ENCODE measurements around the gene RHCE.
"Not testable (repeated sequence)": the region's sequence is repeated elsewhere in the genome, so short reads cannot be mapped to it uniquely, and the experiment has no call there.

RHCE gene

DNA sequence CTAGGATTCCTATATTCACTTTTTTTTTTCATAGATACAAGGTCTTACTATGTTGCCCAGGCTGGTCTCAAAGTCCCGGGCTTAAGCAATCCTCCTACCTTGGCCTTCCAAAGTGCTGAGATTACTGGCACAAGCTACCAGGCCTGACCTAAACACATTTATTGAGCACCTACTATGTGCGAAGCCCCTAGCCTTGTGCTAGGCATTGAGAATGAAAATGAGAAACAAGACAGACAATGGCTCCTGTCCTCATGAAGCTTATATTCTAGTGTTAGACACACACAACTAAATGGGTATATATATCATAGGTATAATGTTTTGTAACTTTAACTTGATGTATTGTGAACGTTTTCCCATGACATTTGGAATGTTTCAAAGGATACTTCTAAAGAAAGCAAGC, 71.0 kb downstream of the RHCE start:
- Histone ChIP-seq H3K4me3 (ENCODE audit: insufficient read depth, low read depth, low read length) (no peak overlapping the region), H3K36me3 (ENCODE audit: control insufficient read depth, insufficient read depth, low read length) (peaks cover 8% of the 10 kb centered on the region), H3K27me3 (ENCODE audit: control insufficient read depth, insufficient read depth, low read length, poor library complexity, severe bottlenecking) (no peaks in the 10 kb centered on the region), H3K27ac (ENCODE audit: insufficient read depth, low read depth, low read length, poor library complexity, severe bottlenecking) (no peak overlapping the region), H3K9me3 (ENCODE audit: control insufficient read depth, low read length) (no peaks in the 10 kb centered on the region), H3K4me1 (ENCODE audit: control insufficient read depth, insufficient read depth, low read length) (no peaks in the 10 kb centered on the region)
- WGBS, 2 experiments: 93 to 95% methylated on average over 3 of the region's 3 CpGs

DNA sequence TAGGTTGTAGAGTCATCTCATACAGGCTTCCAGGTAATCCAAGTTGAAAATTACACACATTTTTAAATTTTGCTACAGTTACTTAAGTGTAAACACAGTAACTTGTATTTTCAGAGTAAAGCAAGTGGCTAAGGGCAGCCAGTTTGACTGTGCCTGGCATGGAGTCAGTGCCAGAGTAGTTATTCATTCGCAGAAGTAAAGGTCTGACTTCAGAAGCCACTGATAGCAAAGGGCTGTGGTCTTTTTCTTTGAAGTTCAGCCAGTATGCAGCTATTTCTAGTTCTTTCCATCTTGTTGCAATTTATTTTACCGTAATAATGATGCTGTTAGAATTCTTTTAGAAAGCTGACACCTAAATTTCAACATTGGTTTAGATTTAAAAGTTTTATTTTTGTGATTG, 73.1 kb downstream of the RHCE start:
- Histone ChIP-seq H3K4me3 (ENCODE audit: insufficient read depth, low read depth, low read length) (no peak overlapping the region), H3K36me3 (ENCODE audit: control insufficient read depth, insufficient read depth, low read length) (peaks cover 12% of the 10 kb centered on the region), H3K27ac (ENCODE audit: insufficient read depth, low read depth, low read length, poor library complexity, severe bottlenecking) (no peak overlapping the region), H3K4me1 (ENCODE audit: control insufficient read depth, insufficient read depth, low read length) (no peaks in the 10 kb centered on the region), H3K9me3 (ENCODE audit: control insufficient read depth, low read length) (no peaks in the 10 kb centered on the region), H3K27me3 (ENCODE audit: control insufficient read depth, insufficient read depth, low read length, poor library complexity, severe bottlenecking) (no peaks in the 10 kb centered on the region)
- WGBS, 2 experiments: 97 to 98% methylated on average over 1 to 2 of the region's 2 CpGs

DNA sequence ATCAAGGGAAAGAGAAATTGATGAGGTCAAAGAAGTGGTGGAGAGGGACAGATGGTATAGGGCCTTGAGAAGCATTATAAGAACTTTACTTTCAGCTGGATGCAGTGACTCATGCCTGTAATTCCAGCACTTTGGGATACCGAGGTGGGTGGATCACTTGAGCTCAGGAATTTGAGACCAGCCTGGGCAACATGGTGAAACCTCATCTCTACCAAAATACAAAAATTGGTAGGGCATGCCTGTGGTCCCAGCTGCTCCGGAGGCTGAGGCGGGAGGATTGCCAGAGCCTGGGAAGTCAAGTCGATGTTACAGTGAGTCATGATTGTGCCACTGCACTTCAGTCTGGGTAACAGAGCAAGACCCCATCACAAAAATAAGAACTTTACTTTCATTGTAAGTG, 76.8 kb downstream of the RHCE start:
- Histone ChIP-seq H3K36me3 (ENCODE audit: control insufficient read depth, insufficient read depth, low read length) (peaks cover 8% of the 10 kb centered on the region), H3K27ac (ENCODE audit: insufficient read depth, low read depth, low read length, poor library complexity, severe bottlenecking) (no peak overlapping the region), H3K4me3 (ENCODE audit: insufficient read depth, low read depth, low read length) (no peak overlapping the region), H3K27me3 (ENCODE audit: control insufficient read depth, insufficient read depth, low read length, poor library complexity, severe bottlenecking) (no peaks in the 10 kb centered on the region), H3K9me3 (ENCODE audit: control insufficient read depth, low read length) (no peaks in the 10 kb centered on the region), H3K4me1 (ENCODE audit: control insufficient read depth, insufficient read depth, low read length) (peaks cover 2% of the 10 kb centered on the region)
- 85 to 93% methylated on average over 4 of the region's 4 CpGs for WGBS, 2 experiments

DNA sequence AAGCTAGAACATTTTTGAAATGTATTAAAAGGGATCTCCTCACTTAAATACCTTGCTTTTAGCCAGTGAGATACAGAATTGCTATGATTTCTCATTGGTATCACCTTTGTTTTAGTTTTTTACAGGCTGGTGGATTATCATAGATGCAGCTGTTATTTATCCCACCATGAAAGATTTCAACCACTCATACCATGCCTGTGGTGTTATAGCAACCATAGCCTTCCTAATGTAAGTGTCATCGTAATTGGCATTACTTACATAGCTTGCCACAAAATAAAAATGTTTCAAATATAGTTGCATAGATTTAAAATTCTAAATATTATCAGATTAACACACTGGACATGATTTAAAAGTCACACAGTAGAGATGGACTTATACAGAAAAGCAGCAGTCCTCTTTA, 77.8 kb downstream of the RHCE start:
- Histone ChIP-seq H3K4me1 (ENCODE audit: control insufficient read depth, insufficient read depth, low read length) (peaks cover 2% of the 10 kb centered on the region), H3K27me3 (ENCODE audit: control insufficient read depth, insufficient read depth, low read length, poor library complexity, severe bottlenecking) (no peaks in the 10 kb centered on the region), H3K27ac (ENCODE audit: insufficient read depth, low read depth, low read length, poor library complexity, severe bottlenecking) (no peak overlapping the region), H3K9me3 (ENCODE audit: control insufficient read depth, low read length) (no peaks in the 10 kb centered on the region), H3K4me3 (ENCODE audit: insufficient read depth, low read depth, low read length) (no peak overlapping the region), H3K36me3 (ENCODE audit: control insufficient read depth, insufficient read depth, low read length) (peaks cover 8% of the 10 kb centered on the region)
- WGBS, 2 experiments: 100% methylated on average over 1 of the region's 1 CpG; no CpG with 5 or more reads in 1 of the 2 experiments

DNA sequence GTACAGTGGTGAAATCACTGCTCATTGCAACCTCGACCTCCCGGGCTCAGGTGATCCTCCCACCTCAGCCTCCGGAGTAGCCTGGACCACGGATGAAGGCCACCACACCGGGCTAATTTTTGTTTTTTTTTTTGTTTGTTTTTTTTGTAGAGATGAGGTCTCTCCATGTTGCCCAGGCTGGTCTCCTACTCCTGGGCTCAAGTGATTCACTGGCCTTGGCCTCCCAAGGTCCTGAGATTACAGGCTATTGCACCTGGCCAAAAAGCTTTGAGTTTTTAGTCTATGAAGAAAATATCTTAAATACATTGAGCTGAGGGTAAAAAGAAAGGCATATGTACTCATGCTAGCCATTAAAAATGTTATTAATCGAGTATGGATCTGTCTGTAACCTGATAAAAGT, 78.9 kb downstream of the RHCE start:
- Histone ChIP-seq H3K36me3 (ENCODE audit: control insufficient read depth, insufficient read depth, low read length) (peaks cover 8% of the 10 kb centered on the region), H3K27ac (ENCODE audit: insufficient read depth, low read depth, low read length, poor library complexity, severe bottlenecking) (no peak overlapping the region)
- 78 to 79% methylated on average over 6 of the region's 6 CpGs for WGBS, 2 experiments

DNA sequence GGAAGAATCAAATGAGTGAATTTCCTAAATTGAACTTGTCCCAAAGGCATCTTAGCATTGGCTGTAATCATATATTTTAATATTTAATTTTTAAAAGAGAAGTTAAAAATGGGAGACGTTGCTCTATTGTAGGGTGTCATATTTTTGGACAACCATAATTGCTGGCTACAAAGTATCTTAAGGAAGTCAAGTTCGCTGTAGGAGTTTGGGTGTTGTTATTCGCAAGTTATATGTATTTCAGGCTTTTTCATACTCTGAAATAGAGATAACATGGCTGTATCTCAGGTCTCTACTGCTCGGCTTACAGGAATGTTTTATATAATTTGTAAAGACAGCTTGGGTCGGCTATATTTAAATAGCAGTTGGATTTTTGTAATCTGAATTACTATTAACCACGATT, 81.6 kb downstream of the RHCE start:
- no peaks in the 10 kb centered on the region for H3K9me3 ChIP-seq (ENCODE audit: control insufficient read depth, low read length)
- H3K4me1 ChIP-seq (ENCODE audit: control insufficient read depth, insufficient read depth, low read length): peaks cover 2% of the 10 kb centered on the region
- peak overlapping the region; percentile 90 for H3K4me3 ChIP-seq (ENCODE audit: insufficient read depth, low read depth, low read length)
- H3K27ac ChIP-seq (ENCODE audit: insufficient read depth, low read depth, low read length, poor library complexity, severe bottlenecking): no peak overlapping the region
- no peaks in the 10 kb centered on the region for H3K36me3 ChIP-seq (ENCODE audit: control insufficient read depth, insufficient read depth, low read length)
- no peaks in the 10 kb centered on the region for H3K27me3 ChIP-seq (ENCODE audit: control insufficient read depth, insufficient read depth, low read length, poor library complexity, severe bottlenecking)
- WGBS, 2 experiments: 13 to 15% methylated on average over 6 of the region's 6 CpGs

More for the DNA sequence above, 78.9 kb downstream of the RHCE start:
- Histone ChIP-seq H3K27me3 (ENCODE audit: control insufficient read depth, insufficient read depth, low read length, poor library complexity, severe bottlenecking) (no peaks in the 10 kb centered on the region), H3K9me3 (ENCODE audit: control insufficient read depth, low read length) (no peaks in the 10 kb centered on the region), H3K4me3 (ENCODE audit: insufficient read depth, low read depth, low read length) (no peak overlapping the region), H3K4me1 (ENCODE audit: control insufficient read depth, insufficient read depth, low read length) (peaks cover 2% of the 10 kb centered on the region)

DNA sequence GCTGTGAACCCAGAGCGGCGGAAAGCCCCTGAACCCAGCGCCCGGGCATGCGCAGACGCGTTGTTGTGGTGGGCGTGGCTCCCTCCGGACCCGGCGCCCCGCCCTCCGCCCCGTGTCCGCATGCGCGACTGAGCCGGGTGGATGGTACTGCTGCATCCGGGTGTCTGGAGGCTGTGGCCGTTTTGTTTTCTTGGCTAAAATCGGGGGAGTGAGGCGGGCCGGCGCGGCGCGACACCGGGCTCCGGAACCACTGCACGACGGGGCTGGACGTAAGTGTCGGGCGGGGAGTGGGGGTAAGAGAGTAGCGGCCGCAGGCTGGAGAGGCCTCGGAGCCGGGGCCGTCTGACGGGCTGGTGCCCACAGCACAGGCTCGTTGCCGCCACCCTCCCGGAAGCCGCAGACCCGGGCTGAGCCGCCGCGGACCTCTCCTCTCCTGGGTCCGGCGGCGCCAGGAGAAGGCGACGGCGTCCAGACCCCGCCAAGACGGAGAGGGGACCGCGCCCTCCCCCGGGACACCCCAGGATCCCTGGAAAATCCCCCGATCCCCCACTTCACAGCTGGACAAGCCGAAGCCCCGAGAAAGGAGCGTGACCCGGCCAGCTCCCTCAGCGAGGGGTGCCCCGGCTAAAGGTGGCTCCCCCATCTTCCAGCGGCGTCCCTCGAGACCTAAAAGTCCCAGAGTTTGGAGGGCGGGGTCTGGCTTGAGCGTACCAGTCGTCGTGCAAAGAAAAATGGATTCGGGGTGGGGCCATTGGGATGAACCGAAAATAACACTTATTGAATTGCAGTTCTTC, 82.2 kb downstream of the RHCE start, which contains the start of gene TMEM50A:
TSS of gene TMEM50A (plus strand) at position 147 of the 794 bp plus-strand sequence. CDS start 2,153 bp downstream, outside the sequence.
- Histone ChIP-seq H3K27me3 (ENCODE audit: control insufficient read depth, insufficient read depth, low read length, poor library complexity, severe bottlenecking) (no peaks in the 10 kb centered on the region), H3K9me3 (ENCODE audit: control insufficient read depth, low read length) (no peaks in the 10 kb centered on the region), H3K4me3 (ENCODE audit: insufficient read depth, low read depth, low read length) (peak within 1 kb of the TSS; percentile 90), H3K27ac (ENCODE audit: insufficient read depth, low read depth, low read length, poor library complexity, severe bottlenecking) (peak within 1 kb of the TSS; percentile 90), H3K36me3 (ENCODE audit: control insufficient read depth, insufficient read depth, low read length) (no peaks in the 10 kb centered on the region), H3K4me1 (ENCODE audit: control insufficient read depth, insufficient read depth, low read length) (peaks cover 2% of the 10 kb centered on the region)
- 0% methylated on average over 71 of the region's 75 CpGs for WGBS, 2 experiments

DNA sequence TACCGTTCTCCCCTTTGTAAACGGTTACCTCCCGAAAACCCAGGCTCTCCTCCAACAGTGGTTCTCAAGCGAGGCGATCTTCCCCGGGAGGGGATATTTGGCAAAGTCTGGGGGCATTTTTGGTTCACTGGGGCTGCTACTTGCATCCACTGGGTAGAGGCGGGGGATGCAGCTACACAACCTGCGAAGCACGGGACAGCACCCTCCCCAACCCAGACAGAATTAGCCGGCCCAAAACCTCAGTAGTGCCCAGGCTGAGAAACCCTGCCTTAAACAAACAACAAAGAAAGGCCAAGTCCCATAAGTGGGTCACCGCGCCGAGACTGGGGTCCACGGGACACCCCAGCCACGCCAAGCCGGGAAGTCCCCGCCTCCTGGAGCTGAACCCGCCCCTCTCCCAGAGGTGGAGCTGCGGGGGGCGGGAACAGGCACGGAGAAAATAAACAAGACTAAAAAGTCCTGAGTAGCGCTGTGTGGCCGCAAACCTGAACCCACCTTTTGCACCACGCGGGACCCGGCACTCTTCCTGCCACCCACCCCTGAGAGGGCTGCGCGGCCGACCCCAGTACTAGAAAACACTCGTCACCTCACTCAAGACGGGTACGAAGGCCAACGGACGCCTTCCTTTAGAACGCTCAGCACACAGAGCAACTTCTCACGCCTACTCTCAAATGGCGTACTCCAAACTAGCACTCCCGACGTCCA, 83.0 kb downstream of the RHCE start:
- H3K27me3 ChIP-seq (ENCODE audit: control insufficient read depth, insufficient read depth, low read length, poor library complexity, severe bottlenecking); H3K4me1 ChIP-seq (ENCODE audit: control insufficient read depth, insufficient read depth, low read length); H3K36me3 ChIP-seq (ENCODE audit: control insufficient read depth, insufficient read depth, low read length); H3K9me3 ChIP-seq (ENCODE audit: control insufficient read depth, low read length): not testable (repeated sequence)
- peak overlapping the region; percentile 50 for H3K27ac ChIP-seq (ENCODE audit: insufficient read depth, low read depth, low read length, poor library complexity, severe bottlenecking)
- 0% methylated on average over 10 of the region's 39 CpGs for WGBS, 2 experiments
- peak overlapping the region; percentile 90 for H3K4me3 ChIP-seq (ENCODE audit: insufficient read depth, low read depth, low read length)

DNA sequence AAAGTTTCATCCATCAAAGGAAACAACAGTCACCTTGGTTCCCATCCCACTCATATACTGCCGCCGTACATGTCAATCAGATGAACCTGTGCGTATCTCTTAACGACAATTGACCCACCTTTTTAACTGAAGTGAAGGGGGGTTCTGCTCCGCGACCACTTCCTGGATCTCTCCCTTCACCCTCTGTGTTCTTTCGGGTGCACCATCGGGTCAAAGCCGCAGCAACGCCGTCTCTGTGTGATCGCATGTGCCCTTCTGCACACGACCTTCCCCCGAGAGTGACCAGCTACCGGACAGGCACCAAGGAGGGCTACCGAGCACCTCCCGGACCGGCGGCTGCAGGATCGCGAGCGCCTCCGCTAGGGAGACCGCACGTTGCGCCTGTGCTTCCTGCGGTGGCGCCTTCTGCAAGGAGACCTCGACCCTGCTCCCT, 83.7 kb downstream of the RHCE start:
- H3K27ac ChIP-seq (ENCODE audit: insufficient read depth, low read depth, low read length, poor library complexity, severe bottlenecking); H3K27me3 ChIP-seq (ENCODE audit: control insufficient read depth, insufficient read depth, low read length, poor library complexity, severe bottlenecking); H3K36me3 ChIP-seq (ENCODE audit: control insufficient read depth, insufficient read depth, low read length); H3K9me3 ChIP-seq (ENCODE audit: control insufficient read depth, low read length); H3K4me1 ChIP-seq (ENCODE audit: control insufficient read depth, insufficient read depth, low read length): not testable (repeated sequence)
- WGBS, 2 experiments: 0% methylated on average over 6 to 24 of the region's 29 CpGs
- H3K4me3 ChIP-seq (ENCODE audit: insufficient read depth, low read depth, low read length): peak overlapping the region; percentile 42

DNA sequence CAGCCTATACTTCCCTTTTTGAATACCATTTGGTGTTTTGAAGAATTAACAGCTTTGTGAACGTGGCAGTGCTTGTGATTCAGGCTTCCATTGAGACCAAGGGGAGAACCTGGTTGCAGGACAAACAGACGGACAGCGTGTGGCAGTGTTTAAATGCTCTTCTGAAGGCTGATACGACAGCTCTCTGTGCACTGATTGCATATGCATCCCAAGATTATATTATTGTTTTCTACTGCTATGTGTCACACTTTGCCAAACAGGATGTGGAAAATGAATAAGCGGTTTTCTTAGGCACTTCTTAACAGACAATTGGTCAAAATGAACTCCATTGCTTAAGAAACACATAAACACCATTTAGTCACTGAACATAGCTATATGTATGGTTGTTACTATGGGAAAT, 90.7 kb downstream of the RHCE start:
- H3K27ac ChIP-seq (ENCODE audit: insufficient read depth, low read depth, low read length, poor library complexity, severe bottlenecking); H3K4me3 ChIP-seq (ENCODE audit: insufficient read depth, low read depth, low read length); H3K9me3 ChIP-seq (ENCODE audit: control insufficient read depth, low read length); H3K36me3 ChIP-seq (ENCODE audit: control insufficient read depth, insufficient read depth, low read length); H3K27me3 ChIP-seq (ENCODE audit: control insufficient read depth, insufficient read depth, low read length, poor library complexity, severe bottlenecking); H3K4me1 ChIP-seq (ENCODE audit: control insufficient read depth, insufficient read depth, low read length): not testable (repeated sequence)
- 81 to 88% methylated on average over 4 of the region's 5 CpGs for WGBS, 2 experiments
